ENCODE data around the gene DOCK7. TPM values are rescaled to one million over a fixed set of nuclear protein-coding genes. Genes with fewer than 3 reads are reported as not detected.

DOCK7 gene
- polyA plus RNA-seq, 1 experiment = 79.6 TPM

GRCh38 chr1:62500210-62500609 is 188.0 kb downstream of the DOCK7 start:
- no peaks in the 10 kb centered on the region for H3K9me3 ChIP-seq (ENCODE audit: control insufficient read depth, insufficient read depth, low read length)
- CTCF ChIA-PET = interaction anchor here (0.9 to 3.1 kb wide), 4 partner anchors 7 to 246 kb away, joined by 3 to 22 read pairs (median 6); no protein-coding TSS in a partner anchor
- POLR2A ChIA-PET = no interaction called here
- no peak for TF ChIP-seq CTCF (IDR thresholded peaks at IDR 0.05; ENCODE audit: low read depth, low read length)
- no peak overlapping the region for H3K27ac ChIP-seq (ENCODE audit: low read depth, low read length)
- H3K27me3 ChIP-seq (ENCODE audit: control insufficient read depth, insufficient read depth, low read length) = no peaks in the 10 kb centered on the region
- no peak for DNase-seq (ENCODE audit: low read depth, low spot score)
- no peak overlapping the region for H3K4me3 ChIP-seq (ENCODE audit: low read depth, low read length)

GRCh38 chr1:62494137-62494536 is 194.0 kb downstream of the DOCK7 start:
- H3K4me3 ChIP-seq (ENCODE audit: low read depth, low read length) = no peak overlapping the region
- ChIA-PET POLR2A (no interaction called here), CTCF (no interaction called here)
- DNase-seq (ENCODE audit: low read depth, low spot score) = no peak
- H3K27ac ChIP-seq (ENCODE audit: low read depth, low read length) = no peak overlapping the region
- no peaks in the 10 kb centered on the region for H3K27me3 ChIP-seq (ENCODE audit: control insufficient read depth, insufficient read depth, low read length)
- H3K9me3 ChIP-seq (ENCODE audit: control insufficient read depth, insufficient read depth, low read length) = no peaks in the 10 kb centered on the region
- no peak for TF ChIP-seq CTCF (IDR thresholded peaks at IDR 0.05; ENCODE audit: low read depth, low read length)

- H3K27ac ChIP-seq (ENCODE audit: low read depth, low read length) = no peak overlapping the region
- ChIA-PET CTCF (no interaction called here), POLR2A (no interaction called here)
- H3K9me3 ChIP-seq (ENCODE audit: control insufficient read depth, insufficient read depth, low read length) = no peaks in the 10 kb centered on the region
- no peak for DNase-seq (ENCODE audit: low read depth, low spot score)
- TF ChIP-seq CTCF (IDR thresholded peaks at IDR 0.05; ENCODE audit: low read depth, low read length) = no peak
- H3K4me3 ChIP-seq (ENCODE audit: low read depth, low read length) = no peak overlapping the region
- H3K27me3 ChIP-seq (ENCODE audit: control insufficient read depth, insufficient read depth, low read length) = no peaks in the 10 kb centered on the region
Observed at GRCh38 chr1:62493656-62494055, 194.5 kb downstream of the DOCK7 start.

- POLR2A ChIA-PET = no interaction called here
- H3K4me3 ChIP-seq (ENCODE audit: low read depth, low read length) = no peak overlapping the region
- no peak for TF ChIP-seq CTCF (IDR thresholded peaks at IDR 0.05; ENCODE audit: low read depth, low read length)
- H3K27me3 ChIP-seq (ENCODE audit: control insufficient read depth, insufficient read depth, low read length) = no peaks in the 10 kb centered on the region
- no peaks in the 10 kb centered on the region for H3K9me3 ChIP-seq (ENCODE audit: control insufficient read depth, insufficient read depth, low read length)
- no peak overlapping the region for H3K27ac ChIP-seq (ENCODE audit: low read depth, low read length)
- CTCF ChIA-PET = interaction anchor here (0.5 to 1.3 kb wide), 2 partner anchors 234 to 254 kb away, joined by 4 to 5 read pairs; no protein-coding TSS in a partner anchor
- DNase-seq (ENCODE audit: low read depth, low spot score) = no peak
Observed at GRCh38 chr1:62492521-62492920, 195.7 kb downstream of the DOCK7 start.

- ChIA-PET POLR2A (no interaction called here), CTCF (interaction anchor here (1.3 to 1.9 kb wide), 2 partner anchors 9 to 22 kb away, joined by 3 to 5 read pairs; no protein-coding TSS in a partner anchor)
- DNase-seq (ENCODE audit: low read depth, low spot score) = no peak
- Histone ChIP-seq H3K27me3 (ENCODE audit: control insufficient read depth, insufficient read depth, low read length) (no peaks in the 10 kb centered on the region), H3K4me3 (ENCODE audit: low read depth, low read length) (no peak overlapping the region), H3K9me3 (ENCODE audit: control insufficient read depth, insufficient read depth, low read length) (no peaks in the 10 kb centered on the region), H3K27ac (ENCODE audit: low read depth, low read length) (no peak overlapping the region)
- no peak for TF ChIP-seq CTCF (IDR thresholded peaks at IDR 0.05; ENCODE audit: low read depth, low read length)
Observed at GRCh38 chr1:62487956-62488355, 200.2 kb downstream of the DOCK7 start.

All from AG04450 (cell line).